A673 (cell line): ENCODE results near the gene KLHDC3. TPM values are rescaled to one million over a fixed set of nuclear protein-coding genes. Genes with fewer than 3 reads are reported as not detected.

ENCODE experiments used
- BruUV-seq: library from RNA; stranded (reverse); fragments of 400-500 nt; replicated peaks from 2 replicates; lab custom pipeline; 2021; lab: Mats Ljungman, UMichigan
- CTCF ChIA-PET: fragments of 300-600 bp; sonication (Branson Sonifier 250); formaldehyde crosslinking; loops from one replicate; lab custom pipeline; 2022; ENCODE audit warnings: antibody characterized with exemption; lab: Charles Lee
- POLR2A ChIA-PET: fragments of 300-600 bp; sonication (Branson Sonifier 250); formaldehyde crosslinking; loops from one replicate; lab custom pipeline; 2022; ENCODE audit warnings: antibody characterized with exemption; ENCODE audit not compliant: low non-redundant PET; lab: Charles Lee
- DNase-seq: peaks from one replicate; pipeline ENCODE4 v3.0.0-alpha.2; 2015; ENCODE audit warnings: low spot score
- H3K27ac ChIP-seq: fragments of 200-600 bp; sonication (generic); 2 replicates; pipeline ENCODE4 v1.5.1; 2016; ENCODE audit warnings: mixed run types, low read depth, mild to moderate bottlenecking, mixed read lengths, antibody characterized with exemption, low read length; ENCODE audit not compliant: poor library complexity, severe bottlenecking
- H3K27me3 ChIP-seq: fragments of 200-600 bp; sonication (generic); replicated peaks from 2 replicates; pipeline ENCODE4 v1.6.1; 2017; ENCODE audit warnings: mixed run types, low read depth, mild to moderate bottlenecking, mixed read lengths, antibody characterized with exemption, low read length; ENCODE audit not compliant: insufficient read depth, poor library complexity
- H3K36me3 ChIP-seq: fragments of 200-600 bp; sonication (generic); 2 replicates; pipeline ENCODE4 v1.6.1; 2016; ENCODE audit warnings: mixed run types, mild to moderate bottlenecking, mixed read lengths, antibody characterized with exemption, low read length; ENCODE audit not compliant: insufficient read depth, poor library complexity, severe bottlenecking
- H3K4me1 ChIP-seq: fragments of 200-600 bp; sonication (generic); 2 replicates; pipeline ENCODE4 v1.6.1; 2017; ENCODE audit warnings: mixed run types, mild to moderate bottlenecking, mixed read lengths, antibody characterized with exemption, low read length; ENCODE audit not compliant: insufficient read depth, poor library complexity, severe bottlenecking
- H3K4me3 ChIP-seq: fragments of 200-600 bp; sonication (generic); 2 replicates; pipeline ENCODE4 v1.5.1; 2016; ENCODE audit warnings: low read depth, mixed run types, mild to moderate bottlenecking, mixed read lengths, low read length; ENCODE audit not compliant: poor library complexity, severe bottlenecking
- H3K9me3 ChIP-seq: fragments of 200-600 bp; sonication (generic); 2 replicates; pipeline ENCODE4 v1.6.1; 2016; ENCODE audit warnings: mixed run types, low read depth, mild to moderate bottlenecking, mixed read lengths, antibody characterized with exemption, low read length; ENCODE audit not compliant: poor library complexity, severe bottlenecking
- EZH2 ChIP-seq: fragments of 200-600 bp; sonication (generic); IDR thresholded peaks from 2 replicates; pipeline ENCODE4 v1.6.1; 2017; ENCODE audit warnings: borderline replicate concordance, low read depth, mild to moderate bottlenecking, mixed read lengths, antibody characterized with exemption, low read length; ENCODE audit not compliant: poor library complexity, severe bottlenecking
- intact Hi-C: fragments of 100-400 bp; cut with micrococcal nuclease; formaldehyde crosslinking; loops from one replicate; pipeline ENCODE4 v1.10.0; 2022; ENCODE audit not compliant: unreplicated experiment
- total RNA-seq: library from RNA; stranded (reverse); gene quantifications from 2 replicates; pipeline ENCODE4 v1.2.3, GENCODE V29; 2021
- TF ChIP-seq, protein P1 (sequence below): fragments of 300-800, 200-600 bp; sonication (generic); conservative IDR thresholded peaks from 2 replicates; pipeline ENCODE4 v1.5.1; 2017; ENCODE audit warnings: low read depth, mild to moderate bottlenecking, antibody characterized with exemption, low read length, moderate library complexity, mixed read lengths

KLHDC3 gene
- total RNA-seq, 1 experiment from 2014 or later, result 90.1 TPM

DNA sequence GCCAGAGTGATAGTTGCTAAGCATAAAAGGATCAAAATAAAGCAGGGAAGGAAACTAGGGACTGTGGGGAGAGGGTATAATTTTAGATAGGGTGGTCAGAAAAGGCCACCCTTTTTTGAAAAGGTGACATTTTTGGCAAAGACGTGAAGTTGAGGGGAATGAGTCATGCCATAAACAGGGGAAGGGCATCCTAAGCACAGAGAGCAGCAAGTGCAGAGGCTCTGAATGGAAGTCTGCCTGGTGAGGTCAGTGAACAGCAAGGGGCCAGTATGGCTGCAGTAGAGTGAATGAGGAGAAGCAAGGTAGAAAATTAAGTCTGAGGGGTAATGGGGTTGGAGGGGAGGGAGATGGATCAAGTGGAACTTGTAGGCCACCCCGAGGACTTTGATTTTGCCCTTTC is 47.8 kb downstream of the KLHDC3 start:
- Histone ChIP-seq H3K4me1 (peaks cover 13% of the 10 kb centered on the region), H3K36me3 (no peaks in the 10 kb centered on the region), H3K27me3 (no peaks in the 10 kb centered on the region), H3K4me3 (no peak overlapping the region), H3K9me3 (no peaks in the 10 kb centered on the region), H3K27ac (no peak overlapping the region)
- BruUV-seq, result no TSS peak
- no peak for DNase-seq
- ChIA-PET CTCF (no interaction called here), POLR2A (no interaction called here)
- TF ChIP-seq, protein P1, sequence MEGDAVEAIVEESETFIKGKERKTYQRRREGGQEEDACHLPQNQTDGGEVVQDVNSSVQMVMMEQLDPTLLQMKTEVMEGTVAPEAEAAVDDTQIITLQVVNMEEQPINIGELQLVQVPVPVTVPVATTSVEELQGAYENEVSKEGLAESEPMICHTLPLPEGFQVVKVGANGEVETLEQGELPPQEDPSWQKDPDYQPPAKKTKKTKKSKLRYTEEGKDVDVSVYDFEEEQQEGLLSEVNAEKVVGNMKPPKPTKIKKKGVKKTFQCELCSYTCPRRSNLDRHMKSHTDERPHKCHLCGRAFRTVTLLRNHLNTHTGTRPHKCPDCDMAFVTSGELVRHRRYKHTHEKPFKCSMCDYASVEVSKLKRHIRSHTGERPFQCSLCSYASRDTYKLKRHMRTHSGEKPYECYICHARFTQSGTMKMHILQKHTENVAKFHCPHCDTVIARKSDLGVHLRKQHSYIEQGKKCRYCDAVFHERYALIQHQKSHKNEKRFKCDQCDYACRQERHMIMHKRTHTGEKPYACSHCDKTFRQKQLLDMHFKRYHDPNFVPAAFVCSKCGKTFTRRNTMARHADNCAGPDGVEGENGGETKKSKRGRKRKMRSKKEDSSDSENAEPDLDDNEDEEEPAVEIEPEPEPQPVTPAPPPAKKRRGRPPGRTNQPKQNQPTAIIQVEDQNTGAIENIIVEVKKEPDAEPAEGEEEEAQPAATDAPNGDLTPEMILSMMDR, result no peak
- no peak for TF ChIP-seq EZH2
- intact Hi-C loops, result no loop called here

DNA sequence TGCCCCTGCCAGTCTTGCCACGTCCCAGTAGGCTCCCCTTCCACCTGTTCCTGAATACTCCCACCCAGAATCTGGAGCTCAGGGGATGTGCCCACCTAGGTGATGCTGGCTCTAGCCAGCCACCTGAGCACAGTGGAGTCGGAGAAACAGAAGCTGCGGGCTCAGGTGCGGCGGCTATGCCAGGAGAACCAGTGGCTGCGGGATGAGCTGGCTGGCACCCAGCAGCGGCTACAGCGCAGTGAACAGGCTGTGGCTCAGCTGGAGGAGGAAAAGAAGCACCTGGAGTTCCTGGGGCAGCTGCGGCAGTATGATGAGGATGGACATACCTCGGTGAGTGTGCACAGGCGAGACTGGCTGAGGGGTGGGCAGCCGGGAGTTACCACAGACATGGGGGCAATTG is 48.8 kb downstream of the KLHDC3 start:
- POLR2A ChIA-PET, result no interaction called here

DNA sequence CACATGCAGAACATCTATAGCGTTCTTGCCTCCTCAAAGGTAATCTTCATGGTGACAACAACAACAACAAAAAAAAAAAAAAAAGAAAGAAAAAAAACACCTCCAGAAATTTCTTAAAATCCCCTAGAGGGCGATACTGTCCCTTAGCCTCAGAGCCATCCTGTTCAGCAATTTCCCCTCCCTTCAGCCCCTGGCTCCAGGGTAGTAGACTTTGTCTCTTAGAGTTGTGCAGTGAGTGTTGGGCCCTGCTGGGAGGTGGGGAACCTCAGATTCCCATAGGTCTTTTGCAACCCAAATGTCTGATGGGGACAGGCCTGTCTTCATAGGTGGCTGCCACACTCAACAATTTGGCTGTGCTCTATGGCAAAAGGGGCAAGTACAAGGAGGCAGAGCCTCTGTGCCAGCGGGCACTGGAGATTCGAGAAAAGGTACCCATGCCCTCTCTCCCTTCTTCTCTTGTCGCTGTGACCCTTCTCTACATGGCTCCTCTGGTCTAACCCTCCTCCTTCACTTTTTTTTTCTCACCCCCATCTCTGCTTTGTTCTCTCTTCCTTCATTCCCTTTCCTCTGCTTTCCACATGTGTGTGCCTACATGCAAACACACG is 56.1 kb downstream of the KLHDC3 start:
- CTCF ChIA-PET, result no interaction called here
- Histone ChIP-seq H3K4me1 (peaks cover 2% of the 10 kb centered on the region), H3K9me3 (no peaks in the 10 kb centered on the region), H3K4me3 (no peak overlapping the region), H3K27me3 (no peaks in the 10 kb centered on the region), H3K27ac (no peak overlapping the region), H3K36me3 (no peaks in the 10 kb centered on the region)
- DNase-seq, result peak; percentile 77
- TF ChIP-seq, protein P1, result peak; percentile 75
- TF ChIP-seq EZH2, result no peak
- intact Hi-C loops, result loop anchor here (1.0 kb wide), 1 partner anchor 73 kb away; no protein-coding TSS in a partner anchor
- POLR2A ChIA-PET, result no interaction called here
- no TSS peak for BruUV-seq

More for the DNA sequence above, 48.8 kb downstream of the KLHDC3 start:
- TF ChIP-seq, protein P1, result no peak
- TF ChIP-seq EZH2, result no peak
- Histone ChIP-seq H3K4me3 (no peak overlapping the region), H3K27me3 (no peaks in the 10 kb centered on the region), H3K9me3 (no peaks in the 10 kb centered on the region), H3K36me3 (no peaks in the 10 kb centered on the region), H3K27ac (no peak overlapping the region), H3K4me1 (peaks cover 13% of the 10 kb centered on the region)
- no TSS peak for BruUV-seq
- intact Hi-C loops, result no loop called here
- DNase-seq, result no peak
- CTCF ChIA-PET, result no interaction called here

Other genes starting within 250 kb of the KLHDC3 start
- gene BICRAL, start 232.2 kb upstream of the KLHDC3 start, total RNA-seq, result 6.9 and 7.9 TPM in 2 replicates
- gene RPL7L1, start 134.6 kb upstream of the KLHDC3 start, total RNA-seq, result 168 and 183 TPM in 2 replicates
- gene PTCRA, start 98.2 kb upstream of the KLHDC3 start, total RNA-seq, result not detected in 2 replicates
- 34.5 and 37.7 TPM in 2 replicates for gene CNPY3, start 84.8 kb upstream of the KLHDC3 start, total RNA-seq
- gene GNMT, start 53.5 kb upstream of the KLHDC3 start, total RNA-seq, result 1.2 and 1.8 TPM in 2 replicates
- gene PEX6, start 35.1 kb upstream of the KLHDC3 start, total RNA-seq, result 25.9 and 26.1 TPM in 2 replicates
- gene PPP2R5D, start 29.7 kb upstream of the KLHDC3 start, total RNA-seq, result 73.6 and 77.1 TPM in 2 replicates
- gene MEA1, start 303 bp upstream of the KLHDC3 start, total RNA-seq, result 113 and 125 TPM in 2 replicates
- gene RRP36, start 7.4 kb downstream of the KLHDC3 start, total RNA-seq, result 104 and 115 TPM in 2 replicates
- 29.4 and 30.7 TPM in 2 replicates for gene CUL7, start 39.6 kb downstream of the KLHDC3 start, total RNA-seq
- gene MRPL2, start 45.2 kb downstream of the KLHDC3 start, total RNA-seq, result 95.8 and 127 TPM in 2 replicates
- 21.3 and 35.6 TPM in 2 replicates for gene KLC4, start 45.4 kb downstream of the KLHDC3 start, total RNA-seq
- gene PTK7, start 62.1 kb downstream of the KLHDC3 start, total RNA-seq, result 84.5 and 95.8 TPM in 2 replicates
- gene SRF, start 157.0 kb downstream of the KLHDC3 start, total RNA-seq, result 28.7 and 33.2 TPM in 2 replicates
- 38.7 and 50.7 TPM in 2 replicates for gene CUL9, start 167.9 kb downstream of the KLHDC3 start, total RNA-seq
- gene DNPH1, start 215.2 kb downstream of the KLHDC3 start, total RNA-seq, result 55.1 and 69.4 TPM in 2 replicates
- not detected in 2 replicates for gene TTBK1, start 229.2 kb downstream of the KLHDC3 start, total RNA-seq